SKM-1 (cell line): ENCODE data around the gene PDZD2.

Experiments
- DNase-seq: peaks from one replicate; lab custom pipeline; 2025; ENCODE audit not compliant: unreplicated experiment; lab: John Stamatoyannopoulos, UW

The PDZD2 gene

GRCh38 chr5:31637851-31638250, 1.1 kb upstream of the PDZD2 start:
- no peak for DNase-seq

- no peak for DNase-seq
These were observed 586 bp upstream of the PDZD2 start for GRCh38 chr5:31638345-31638744.

- DNase-seq = no peak
These were observed 815 bp downstream of the PDZD2 start for GRCh38 chr5:31639481-31640411.

- DNase-seq = no peak
These were observed 1.6 kb downstream of the PDZD2 start for GRCh38 chr5:31640573-31640972.

- DNase-seq = no peak
These were observed 2.1 kb downstream of the PDZD2 start for GRCh38 chr5:31641059-31641458.

GRCh38 chr5:31641575-31641974, 2.6 kb downstream of the PDZD2 start:
- no peak for DNase-seq

GRCh38 chr5:31645420-31646081, 6.6 kb downstream of the PDZD2 start:
- DNase-seq = no peak

- DNase-seq = no peak
These were observed 9.4 kb downstream of the PDZD2 start for GRCh38 chr5:31648326-31648725.

GRCh38 chr5:31651241-31651640, 12.3 kb downstream of the PDZD2 start:
- no peak for DNase-seq

- no peak for DNase-seq
These were observed 16.6 kb downstream of the PDZD2 start for GRCh38 chr5:31655491-31655890.

- DNase-seq = no peak
These were observed 17.9 kb downstream of the PDZD2 start for GRCh38 chr5:31656806-31657205.

GRCh38 chr5:31657315-31657979, 18.5 kb downstream of the PDZD2 start:
- no peak for DNase-seq

GRCh38 chr5:31661257-31661656, 22.3 kb downstream of the PDZD2 start:
- no peak for DNase-seq

- no peak for DNase-seq
These were observed 24.6 kb downstream of the PDZD2 start for GRCh38 chr5:31663519-31663918.

GRCh38 chr5:31664566-31664965, 25.6 kb downstream of the PDZD2 start:
- DNase-seq = no peak

GRCh38 chr5:31671339-31671741, 32.4 kb downstream of the PDZD2 start:
- DNase-seq = no peak

GRCh38 chr5:31674371-31674951, 35.5 kb downstream of the PDZD2 start:
- no peak for DNase-seq

- no peak for DNase-seq
These were observed 36.5 kb downstream of the PDZD2 start for GRCh38 chr5:31675472-31675871.

GRCh38 chr5:31678180-31678579, 39.2 kb downstream of the PDZD2 start:
- no peak for DNase-seq

- no peak for DNase-seq
These were observed 41.6 kb downstream of the PDZD2 start for GRCh38 chr5:31680528-31680927.

- DNase-seq = no peak
These were observed 43.1 kb downstream of the PDZD2 start for GRCh38 chr5:31682025-31682424.
